Vagina (tissue), 2 donors: Measurements from ENCODE around the gene VILL.

Experiments
- POLR2A ChIP-seq, 2 donors: fragments of 450-650 bp; IDR thresholded peaks; one replicate each; pipeline ENCODE4 v1.6.1; 2017; ENCODE audit warnings: antibody characterized with exemption in 2 of 2, mild to moderate bottlenecking in 2 of 2, moderate library complexity in 2 of 2
- POLR2AphosphoS5 ChIP-seq, 2 donors: sonication (generic); formaldehyde crosslinking; IDR thresholded peaks; one replicate each; pipeline ENCODE4 v1.9.0; 2017; ENCODE audit warnings: antibody characterized with exemption in 2 of 2, mild to moderate bottlenecking in 2 of 2, low read depth in 1 of 2; ENCODE audit not compliant: insufficient read depth in 1 of 2

- TF ChIP-seq POLR2A (IDR thresholded peaks at IDR 0.05) (no peak), POLR2AphosphoS5 (IDR thresholded peaks at IDR 0.05; ENCODE audit: insufficient read depth in 1 of 2, low read depth in 1 of 2) (no peak)
Measured at GRCh38 chr3:37941608-37942508, 48.7 kb upstream of the VILL start.
